ENCODE results near the gene TSNAX.

- TF ChIP-seq CTCF (IDR thresholded peaks at IDR 0.05; ENCODE audit: low read length): no peak
- TF ChIP-seq EZH2 (optimal IDR thresholded peaks at IDR 0.05; ENCODE audit: low read depth, low read length): no peak
- TF ChIP-seq EZH2phosphoT487 (IDR thresholded peaks at IDR 0.05; ENCODE audit: low read length): no peak
Measured at GRCh38 chr1:231557898-231558707, 29.6 kb downstream of the TSNAX start.

Measured in MM.1S (cell line).